Tibial nerve (tissue), 4 donors: Measurements from ENCODE around the gene DHX30. TPM values are rescaled to one million over a fixed set of nuclear protein-coding genes. Genes with fewer than 3 reads are reported as not detected.
A peak's percentile ranks its signal among the peaks of the same experiment; 100 is the strongest.
"Not testable (repeated sequence)": the region's sequence is repeated elsewhere in the genome, so short reads cannot be mapped to it uniquely, and the experiment has no call there.

Source experiments
- DNase-seq, 2 donors: peaks; one replicate each; pipeline ENCODE4 v3.0.0-alpha.2; 2019; ENCODE audit warnings: low spot score in 2 of 2
- H3K27ac ChIP-seq, 4 donors: fragments of 200-600 bp; sonication (generic) in 3 of 4; one replicate each; pipeline ENCODE4 v1.5.1; 2017 to 2019; ENCODE audit warnings: mild to moderate bottlenecking in 1 of 4
- H3K27me3 ChIP-seq, 2 donors: fragments of 200-600 bp; sonication (generic) in 1 of 2; one replicate each; pipeline versions ENCODE4 v1.5.1 to v1.6.0; 2017 to 2019
- H3K36me3 ChIP-seq, 3 donors: fragments of 200-600 bp; sonication (generic); one replicate each; pipeline ENCODE4 v1.5.1; 2018 to 2019
- H3K4me1 ChIP-seq, 4 donors: fragments of 200-600 bp; sonication (generic) in 3 of 4; one replicate each; pipeline ENCODE4 v1.5.1; 2017 to 2019
- H3K4me3 ChIP-seq, 4 donors: fragments of 200-600 bp; sonication (generic) in 3 of 4; one replicate each; pipeline ENCODE4 v1.5.1; 2017 to 2019; ENCODE audit warnings: mild to moderate bottlenecking in 1 of 4, moderate library complexity in 1 of 4
- H3K9me3 ChIP-seq, 4 donors: fragments of 200-600 bp; sonication (generic) in 3 of 4; one replicate each; pipeline ENCODE4 v1.5.1; 2017 to 2019
- CTCF ChIP-seq, 5 experiments: fragments of 200-600 bp in 3 of 5; fragments of 450-650 bp in 2 of 5; sonication (generic) in 3 of 5; IDR thresholded peaks; one replicate each; pipeline ENCODE4 v1.5.1; 2016 to 2019; ENCODE audit warnings: antibody characterized with exemption in 5 of 5, mild to moderate bottlenecking in 3 of 5, moderate library complexity in 2 of 5
- EP300 ChIP-seq, 2 donors: sonication (generic); formaldehyde crosslinking; IDR thresholded peaks; one replicate each; pipeline ENCODE4 v1.6.1; 2017; ENCODE audit warnings: antibody characterized with exemption in 2 of 2, mild to moderate bottlenecking in 1 of 2
- POLR2A ChIP-seq, 2 donors: fragments of 450-650 bp; IDR thresholded peaks; one replicate each; pipeline ENCODE4 v1.6.1; 2017; ENCODE audit warnings: antibody characterized with exemption in 2 of 2, mild to moderate bottlenecking in 2 of 2, moderate library complexity in 2 of 2
- WGBS, 2 donors: methylation state at CpG; one replicate each; pipeline ENCODE4 v1.1.5; 2018; 5-methylcytosine and 5-hydroxymethylcytosine counted together
- total RNA-seq, 4 donors: library from RNA; depleted of rRNA; stranded (reverse); fragments of >200 nt; gene quantifications; one replicate each; pipeline ENCODE4 v1.1.0, GENCODE V29; 2016

Gene DHX30
- total RNA-seq, 4 donors from 2014 or later = 71.9 to 86.4 (median 78.8) TPM

GRCh38 chr3:47885168-47885567 lies 82.2 kb downstream of the DHX30 start:
- Histone ChIP-seq H3K4me1 (peaks cover 0 to 14% (median 4%) of the 10 kb centered on the region in 4 donors), H3K27me3 (no peaks in the 10 kb centered on the region), H3K4me3 (no peak overlapping the region), H3K36me3 (peaks cover 0 to 37% (median 0%) of the 10 kb centered on the region in 3 donors), H3K9me3 (no peaks in the 10 kb centered on the region), H3K27ac (no peak overlapping the region)
- 100% methylated on average over 1 of the region's 1 CpG for WGBS, 2 donors
- TF ChIP-seq EP300 (IDR thresholded peaks at IDR 0.05) = no peak
- no peak for TF ChIP-seq CTCF (IDR thresholded peaks at IDR 0.05)
- no peak for TF ChIP-seq POLR2A (IDR thresholded peaks at IDR 0.05)
- no peak for DNase-seq

- H3K4me3 ChIP-seq, H3K27me3 ChIP-seq, H3K27ac ChIP-seq, DNase-seq, H3K9me3 ChIP-seq: not testable (repeated sequence)
- peaks cover 0 to 38% (median 13%) of the 10 kb centered on the region in 4 donors for H3K4me1 ChIP-seq
- H3K36me3 ChIP-seq = peaks cover 0 to 50% (median 0%) of the 10 kb centered on the region in 3 donors
- 78 to 81% methylated on average over 9 of the region's 9 CpGs for WGBS, 2 donors
Observed at GRCh38 chr3:47887991-47888390, 85.1 kb downstream of the DHX30 start.

- H3K36me3 ChIP-seq = peaks cover 0 to 46% (median 0%) of the 10 kb centered on the region in 3 donors
- H3K27me3 ChIP-seq = no peaks in the 10 kb centered on the region
- H3K9me3 ChIP-seq = no peaks in the 10 kb centered on the region
- no peak for DNase-seq
- no peak overlapping the region for H3K4me3 ChIP-seq
- peaks cover 0 to 38% (median 13%) of the 10 kb centered on the region in 4 donors for H3K4me1 ChIP-seq
- H3K27ac ChIP-seq = peak overlapping the region in 2 of 4 donors; percentile 31 to 78
- TF ChIP-seq POLR2A (IDR thresholded peaks at IDR 0.05) = no peak
- TF ChIP-seq CTCF (IDR thresholded peaks at IDR 0.05) = no peak
- no peak for TF ChIP-seq EP300 (IDR thresholded peaks at IDR 0.05)
- WGBS, 2 donors = 88% methylated on average over 4 of the region's 4 CpGs
Observed at GRCh38 chr3:47888986-47889757, 86.2 kb downstream of the DHX30 start.

GRCh38 chr3:47890126-47890827 lies 87.3 kb downstream of the DHX30 start:
- Histone ChIP-seq H3K9me3 (no peaks in the 10 kb centered on the region), H3K27me3 (no peaks in the 10 kb centered on the region), H3K36me3 (peaks cover 0 to 40% (median 0%) of the 10 kb centered on the region in 3 donors), H3K27ac (peak overlapping the region in 3 of 4 donors; percentile 12 to 78 (median 74)), H3K4me1 (peaks cover 0 to 38% (median 13%) of the 10 kb centered on the region in 4 donors), H3K4me3 (no peak overlapping the region)
- 29 to 30% methylated on average over 3 of the region's 3 CpGs for WGBS, 2 donors
- no peak for TF ChIP-seq CTCF (IDR thresholded peaks at IDR 0.05)
- no peak for TF ChIP-seq POLR2A (IDR thresholded peaks at IDR 0.05)
- TF ChIP-seq EP300 (IDR thresholded peaks at IDR 0.05) = no peak
- no peak for DNase-seq

- Histone ChIP-seq H3K4me3 (no peak overlapping the region), H3K9me3 (no peaks in the 10 kb centered on the region), H3K27ac (peak overlapping the region in 3 of 4 donors; percentile 12 to 78 (median 74)), H3K4me1 (peaks cover 0 to 38% (median 13%) of the 10 kb centered on the region in 4 donors), H3K36me3 (peaks cover 0 to 39% (median 0%) of the 10 kb centered on the region in 3 donors), H3K27me3 (no peaks in the 10 kb centered on the region)
- 44 to 46% methylated on average over 10 of the region's 10 CpGs for WGBS, 2 donors
- DNase-seq = peak in 1 of 2 donors; percentile 17
- no peak for TF ChIP-seq CTCF (IDR thresholded peaks at IDR 0.05)
- peak in 1 of 2 donors; percentile 23 for TF ChIP-seq EP300 (IDR thresholded peaks at IDR 0.05)
- no peak for TF ChIP-seq POLR2A (IDR thresholded peaks at IDR 0.05)
Observed at GRCh38 chr3:47890828-47891612, 88.1 kb downstream of the DHX30 start.
